ENCODE measurements around the gene APBA2. TPM values are rescaled to one million over a fixed set of nuclear protein-coding genes. Genes with fewer than 3 reads are reported as not detected.

APBA2 gene
- total RNA-seq, 3 donors from 2014 or later: 0.64 to 6.9 (median 5.0) TPM

- intact Hi-C loops (cut with DNase I; ENCODE audit: low total_unique reads): no loop called here
- no peaks in the 10 kb centered on the region for H3K27me3 ChIP-seq
- no peaks in the 10 kb centered on the region for H3K36me3 ChIP-seq
- H3K9me3 ChIP-seq: no peaks in the 10 kb centered on the region
- no peak overlapping the region for H3K4me3 ChIP-seq
- H3K4me1 ChIP-seq: no peaks in the 10 kb centered on the region
- TF ChIP-seq POLR2A (IDR thresholded peaks at IDR 0.05) (no peak), POLR2AphosphoS5 (IDR thresholded peaks at IDR 0.05) (no peak), CTCF (IDR thresholded peaks at IDR 0.05) (no peak)
- DNase-seq (ENCODE audit: low spot score in 2 of 2): no peak
- H3K27ac ChIP-seq: no peak overlapping the region
Measured at GRCh38 chr15:28917791-28918140, 32.0 kb downstream of the APBA2 start.

- Histone ChIP-seq H3K27me3 (no peaks in the 10 kb centered on the region), H3K27ac (no peak overlapping the region), H3K4me1 (no peaks in the 10 kb centered on the region), H3K4me3 (no peak overlapping the region), H3K36me3 (no peaks in the 10 kb centered on the region), H3K9me3 (no peaks in the 10 kb centered on the region)
- TF ChIP-seq POLR2AphosphoS5 (IDR thresholded peaks at IDR 0.05): no peak
- intact Hi-C loops (cut with DNase I; ENCODE audit: low total_unique reads): no loop called here
- DNase-seq (ENCODE audit: low spot score in 2 of 2): no peak
Measured at GRCh38 chr15:28918141-28918983, 32.6 kb downstream of the APBA2 start.

- Histone ChIP-seq H3K4me1 (no peaks in the 10 kb centered on the region), H3K36me3 (no peaks in the 10 kb centered on the region), H3K27ac (no peak overlapping the region), H3K27me3 (no peaks in the 10 kb centered on the region), H3K9me3 (no peaks in the 10 kb centered on the region), H3K4me3 (no peak overlapping the region)
- no peak for TF ChIP-seq POLR2A (IDR thresholded peaks at IDR 0.05)
- TF ChIP-seq CTCF (IDR thresholded peaks at IDR 0.05): no peak
- TF ChIP-seq POLR2AphosphoS5 (IDR thresholded peaks at IDR 0.05): no peak
- DNase-seq (ENCODE audit: low spot score in 2 of 2): no peak
- intact Hi-C loops (cut with DNase I; ENCODE audit: low total_unique reads): no loop called here
Measured at GRCh38 chr15:28919201-28919635, 33.4 kb downstream of the APBA2 start.

GRCh38 chr15:28919679-28920655 is 34.2 kb downstream of the APBA2 start:
- H3K4me1 ChIP-seq: no peaks in the 10 kb centered on the region
- intact Hi-C loops (cut with DNase I; ENCODE audit: low total_unique reads): no loop called here
- no peak overlapping the region for H3K4me3 ChIP-seq
- H3K27ac ChIP-seq: no peak overlapping the region
- H3K36me3 ChIP-seq: no peaks in the 10 kb centered on the region
- TF ChIP-seq POLR2A (IDR thresholded peaks at IDR 0.05): no peak
- DNase-seq (ENCODE audit: low spot score in 2 of 2): no peak
- H3K9me3 ChIP-seq: no peaks in the 10 kb centered on the region
- no peaks in the 10 kb centered on the region for H3K27me3 ChIP-seq

GRCh38 chr15:28920781-28921331 is 35.1 kb downstream of the APBA2 start:
- intact Hi-C loops (cut with DNase I; ENCODE audit: low total_unique reads): no loop called here
- Histone ChIP-seq H3K4me1 (no peaks in the 10 kb centered on the region), H3K27me3 (no peaks in the 10 kb centered on the region), H3K36me3 (no peaks in the 10 kb centered on the region), H3K27ac (no peak overlapping the region), H3K9me3 (no peaks in the 10 kb centered on the region), H3K4me3 (no peak overlapping the region)
- no peak for DNase-seq (ENCODE audit: low spot score in 2 of 2)
- TF ChIP-seq POLR2AphosphoS5 (IDR thresholded peaks at IDR 0.05) (no peak), POLR2A (IDR thresholded peaks at IDR 0.05) (no peak), CTCF (IDR thresholded peaks at IDR 0.05) (no peak)
